ENCODE measurements around the gene INSYN2B.

DNA sequence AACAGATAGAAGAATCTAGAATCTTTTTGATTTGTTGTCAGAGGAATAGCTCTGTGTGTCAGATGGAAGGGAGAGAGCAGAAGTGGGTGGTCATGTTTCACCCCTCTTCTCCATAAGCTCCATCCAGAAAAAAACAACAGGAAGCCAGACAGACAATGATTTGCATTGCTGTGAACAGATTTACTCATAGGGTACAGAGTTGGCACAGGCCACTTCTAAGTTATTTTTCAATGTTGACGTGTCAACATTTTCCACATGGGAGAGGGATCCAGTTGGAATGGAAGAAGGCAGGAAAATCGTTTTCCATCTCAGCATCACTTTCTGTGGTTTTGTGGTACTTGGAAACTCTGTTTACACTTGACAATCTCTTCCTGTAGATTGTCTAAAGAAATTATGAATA, 86.7 kb downstream of the INSYN2B start:
- TF ChIP-seq, protein P1, sequence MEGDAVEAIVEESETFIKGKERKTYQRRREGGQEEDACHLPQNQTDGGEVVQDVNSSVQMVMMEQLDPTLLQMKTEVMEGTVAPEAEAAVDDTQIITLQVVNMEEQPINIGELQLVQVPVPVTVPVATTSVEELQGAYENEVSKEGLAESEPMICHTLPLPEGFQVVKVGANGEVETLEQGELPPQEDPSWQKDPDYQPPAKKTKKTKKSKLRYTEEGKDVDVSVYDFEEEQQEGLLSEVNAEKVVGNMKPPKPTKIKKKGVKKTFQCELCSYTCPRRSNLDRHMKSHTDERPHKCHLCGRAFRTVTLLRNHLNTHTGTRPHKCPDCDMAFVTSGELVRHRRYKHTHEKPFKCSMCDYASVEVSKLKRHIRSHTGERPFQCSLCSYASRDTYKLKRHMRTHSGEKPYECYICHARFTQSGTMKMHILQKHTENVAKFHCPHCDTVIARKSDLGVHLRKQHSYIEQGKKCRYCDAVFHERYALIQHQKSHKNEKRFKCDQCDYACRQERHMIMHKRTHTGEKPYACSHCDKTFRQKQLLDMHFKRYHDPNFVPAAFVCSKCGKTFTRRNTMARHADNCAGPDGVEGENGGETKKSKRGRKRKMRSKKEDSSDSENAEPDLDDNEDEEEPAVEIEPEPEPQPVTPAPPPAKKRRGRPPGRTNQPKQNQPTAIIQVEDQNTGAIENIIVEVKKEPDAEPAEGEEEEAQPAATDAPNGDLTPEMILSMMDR (IDR thresholded peaks at IDR 0.05), result no peak
- TF ChIP-seq EZH2phosphoT487 (IDR thresholded peaks at IDR 0.05), result no peak

All from neural progenitor cell (in vitro differentiated cells).